NCI-H1436 treated with DMSO at 0.1 percent for 48 hours (cell line): Measurements from ENCODE around the gene ABCC4.
A peak's percentile ranks its signal among the peaks of the same experiment; 100 is the strongest.
"Not testable (repeated sequence)": the region's sequence is repeated elsewhere in the genome, so short reads cannot be mapped to it uniquely, and the experiment has no call there.

Source experiments
- DNase-seq: peaks from one replicate; lab custom pipeline; 2025; lab: John Stamatoyannopoulos, UW

Gene ABCC4

GRCh38 chr13:95195146-95195545, 106.1 kb downstream of the ABCC4 start:
- no peak for DNase-seq

DNA sequence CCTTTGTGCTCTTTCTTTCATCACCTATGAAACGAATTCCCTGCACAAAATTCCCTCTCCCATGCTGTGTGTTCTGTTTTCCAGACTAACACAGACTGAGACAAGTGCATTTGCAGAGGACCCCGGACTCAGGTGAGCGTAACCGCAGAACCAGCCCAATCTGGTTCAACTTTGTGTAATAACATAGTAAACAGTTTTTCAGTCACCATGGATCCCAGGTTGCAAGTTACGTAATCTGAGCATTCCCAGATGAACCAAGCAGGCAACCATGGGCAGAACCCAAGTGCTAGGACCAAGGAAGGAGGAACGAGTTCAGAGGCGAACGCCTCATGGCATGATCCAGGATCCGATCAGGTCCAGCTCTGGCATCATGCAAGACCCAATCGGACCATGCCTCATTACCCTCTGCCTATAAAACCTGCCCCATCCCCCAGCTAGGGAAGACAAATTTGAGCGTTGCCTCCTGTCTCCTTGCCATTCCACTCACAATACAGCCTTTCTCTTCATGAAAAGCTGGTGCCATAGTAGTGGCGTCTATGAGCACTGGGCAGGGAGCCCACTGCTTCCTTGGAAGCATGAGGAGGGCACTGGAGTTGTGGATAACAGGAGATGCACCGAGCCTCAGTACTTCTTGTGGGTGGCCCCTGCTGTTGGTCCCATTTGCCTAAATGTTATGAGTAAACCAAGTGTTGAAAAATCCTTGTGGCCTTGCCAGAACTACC, 107.6 kb downstream of the ABCC4 start:
- DNase-seq, result no peak

DNA sequence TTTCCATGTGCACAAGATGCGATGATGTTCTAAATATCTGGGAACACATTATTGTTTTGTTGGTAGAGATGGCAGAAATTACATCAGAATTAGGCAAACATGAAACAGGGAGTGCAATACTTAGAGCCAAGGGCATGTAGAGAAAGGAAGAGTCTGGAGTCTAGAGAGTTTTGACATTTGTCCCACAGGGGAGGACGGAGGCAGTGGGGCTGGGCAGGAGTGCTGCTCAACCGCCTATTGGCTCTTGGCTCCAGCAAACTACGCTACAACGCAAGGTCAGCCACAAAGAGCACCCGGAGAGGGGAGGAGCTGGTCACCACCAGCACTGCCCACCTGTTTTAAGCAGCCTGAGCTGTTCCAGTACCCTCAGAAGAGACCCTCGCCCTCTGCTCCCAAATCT, 108.3 kb downstream of the ABCC4 start:
- DNase-seq, result no peak

DNA sequence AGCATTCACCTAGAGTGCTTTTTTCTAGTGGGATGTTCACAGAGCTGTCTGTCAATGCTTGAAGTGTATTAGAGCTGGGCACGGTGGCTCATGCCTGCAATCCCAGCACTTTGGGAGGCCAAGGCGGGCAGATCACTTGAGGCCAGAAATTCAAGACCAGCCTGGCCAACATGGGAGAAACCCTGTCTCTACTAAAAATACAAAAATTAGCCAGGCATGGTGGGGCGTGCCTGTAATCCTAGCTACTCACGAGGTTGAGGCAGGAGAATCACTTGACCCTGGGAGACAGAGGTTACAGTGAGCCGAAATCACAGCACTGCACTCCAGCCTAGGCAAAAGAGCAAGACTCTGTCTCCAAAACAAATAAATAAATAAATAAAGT, 108.7 kb downstream of the ABCC4 start:
- DNase-seq, result not testable (repeated sequence)

- DNase-seq, result no peak
Observed at GRCh38 chr13:95191821-95192563, 109.3 kb downstream of the ABCC4 start.

DNA sequence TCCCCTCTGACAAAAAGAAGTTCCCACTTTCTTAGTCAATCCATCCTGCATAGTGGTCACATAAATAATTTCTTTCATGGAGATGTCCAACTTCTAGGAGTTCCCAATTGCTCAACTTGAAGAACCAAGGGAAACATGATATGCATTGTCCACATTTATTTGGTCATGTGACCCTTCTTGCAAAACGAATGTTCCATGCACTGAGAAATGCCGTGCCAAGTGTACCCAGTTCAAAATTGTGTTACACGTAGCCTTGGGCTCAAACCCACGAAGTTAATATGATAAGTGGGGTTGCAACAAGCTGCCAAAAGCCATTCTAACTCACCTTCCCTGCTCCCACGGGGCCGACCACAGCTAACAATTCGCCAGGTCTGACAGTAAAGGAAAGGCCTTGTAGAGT, 113.1 kb downstream of the ABCC4 start:
- DNase-seq, result no peak

DNA sequence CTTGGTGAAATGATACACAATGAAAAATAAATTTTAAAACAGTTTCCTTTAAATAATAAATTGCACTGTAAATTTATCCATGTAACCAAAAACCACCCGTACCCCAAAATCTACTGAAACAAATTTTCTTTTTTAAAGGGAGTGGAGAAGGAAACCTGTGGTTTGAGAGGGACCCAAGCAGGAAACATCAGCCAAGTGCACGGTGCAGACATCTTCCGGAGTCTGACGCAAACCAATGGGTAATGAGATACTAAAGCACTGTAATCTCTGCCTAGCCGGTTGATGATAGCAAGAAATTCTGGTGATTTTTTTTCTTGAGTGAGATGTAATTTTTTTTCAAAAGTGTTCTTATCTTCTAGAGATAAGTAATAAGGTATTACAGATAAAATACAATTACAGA, 115.4 kb downstream of the ABCC4 start:
- no peak for DNase-seq

DNA sequence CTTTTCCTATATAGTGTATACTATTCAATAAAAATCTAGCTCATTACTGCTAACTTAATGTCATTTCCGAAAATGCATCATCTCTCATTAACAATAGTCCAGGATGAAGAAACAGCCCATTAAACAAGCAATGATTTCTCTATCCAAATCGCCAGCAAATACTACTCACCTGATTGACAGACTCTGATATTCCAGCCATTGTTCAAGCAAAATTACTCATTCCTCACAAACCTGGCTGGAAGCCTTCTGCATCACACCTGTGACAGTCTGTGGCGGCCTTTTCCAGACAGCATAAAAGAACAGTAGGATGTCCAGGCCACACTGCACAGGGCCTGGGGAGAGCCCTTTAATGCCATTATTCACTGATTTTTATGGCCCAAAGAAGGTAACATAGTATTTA, 115.9 kb downstream of the ABCC4 start:
- no peak for DNase-seq

- no peak for DNase-seq
Observed at GRCh38 chr13:95184317-95184716, 116.9 kb downstream of the ABCC4 start.

GRCh38 chr13:95182570-95183265, 118.5 kb downstream of the ABCC4 start:
- DNase-seq, result no peak

GRCh38 chr13:95181586-95181985, 119.7 kb downstream of the ABCC4 start:
- DNase-seq, result no peak

DNA sequence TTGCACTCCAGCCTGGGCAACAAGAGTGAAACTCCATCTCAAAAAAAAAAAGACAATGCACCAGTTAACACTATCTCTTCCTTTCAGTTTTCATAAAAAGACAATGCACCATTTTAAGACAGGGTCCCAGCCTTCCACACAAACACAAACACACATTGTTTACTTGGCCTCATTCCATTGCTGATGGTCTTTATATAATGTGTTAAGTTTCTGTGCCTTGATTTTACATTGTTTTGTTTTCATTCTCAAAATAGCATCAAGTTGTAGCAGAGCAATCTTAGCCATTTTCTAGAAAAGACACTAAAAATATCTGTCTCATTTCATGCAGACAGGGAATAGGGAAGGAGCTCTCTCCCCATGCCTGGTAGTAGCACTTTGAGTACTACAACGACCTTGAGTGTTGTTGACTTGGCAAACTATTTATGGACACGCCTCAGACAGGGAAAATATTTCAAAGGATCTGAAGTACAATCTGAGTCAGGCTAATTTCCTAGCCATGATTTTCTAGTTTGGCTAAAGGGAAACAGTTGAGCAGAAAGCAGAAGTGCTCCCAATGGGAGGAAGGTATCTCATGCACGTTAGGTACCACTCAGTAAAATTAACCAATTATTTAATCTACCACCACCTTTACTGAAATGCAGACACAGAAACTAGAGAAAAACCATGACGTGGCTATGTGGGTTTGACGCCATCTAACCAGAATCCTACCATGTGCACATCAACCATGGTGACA, 120.6 kb downstream of the ABCC4 start:
- no peak for DNase-seq

GRCh38 chr13:95176611-95177259, 124.5 kb downstream of the ABCC4 start:
- no peak for DNase-seq

GRCh38 chr13:95174517-95174916, 126.7 kb downstream of the ABCC4 start:
- no peak for DNase-seq

DNA sequence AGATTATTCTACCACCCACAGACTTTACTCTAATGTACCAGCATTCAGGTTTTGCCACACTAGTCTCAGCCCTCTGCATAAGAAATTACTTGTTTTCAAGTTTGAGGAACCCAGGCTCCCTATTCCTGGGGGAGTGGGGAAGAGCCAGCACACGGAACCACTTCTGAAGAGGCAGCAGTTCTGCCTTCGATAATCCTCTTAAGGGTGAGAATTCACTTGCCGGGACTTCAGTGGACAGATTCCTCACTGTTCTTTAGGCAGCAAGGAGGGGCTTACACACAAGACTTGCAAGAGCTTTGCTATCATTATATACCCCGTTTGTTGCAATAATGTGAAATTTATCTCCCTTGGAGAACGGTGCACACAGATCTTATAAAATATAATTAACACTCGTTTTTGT, 133.1 kb downstream of the ABCC4 start:
- DNase-seq, result no peak

- not testable (repeated sequence) for DNase-seq
Observed at GRCh38 chr13:95167003-95167402, 134.2 kb downstream of the ABCC4 start.

GRCh38 chr13:95164830-95165229, 136.4 kb downstream of the ABCC4 start:
- no peak for DNase-seq

DNA sequence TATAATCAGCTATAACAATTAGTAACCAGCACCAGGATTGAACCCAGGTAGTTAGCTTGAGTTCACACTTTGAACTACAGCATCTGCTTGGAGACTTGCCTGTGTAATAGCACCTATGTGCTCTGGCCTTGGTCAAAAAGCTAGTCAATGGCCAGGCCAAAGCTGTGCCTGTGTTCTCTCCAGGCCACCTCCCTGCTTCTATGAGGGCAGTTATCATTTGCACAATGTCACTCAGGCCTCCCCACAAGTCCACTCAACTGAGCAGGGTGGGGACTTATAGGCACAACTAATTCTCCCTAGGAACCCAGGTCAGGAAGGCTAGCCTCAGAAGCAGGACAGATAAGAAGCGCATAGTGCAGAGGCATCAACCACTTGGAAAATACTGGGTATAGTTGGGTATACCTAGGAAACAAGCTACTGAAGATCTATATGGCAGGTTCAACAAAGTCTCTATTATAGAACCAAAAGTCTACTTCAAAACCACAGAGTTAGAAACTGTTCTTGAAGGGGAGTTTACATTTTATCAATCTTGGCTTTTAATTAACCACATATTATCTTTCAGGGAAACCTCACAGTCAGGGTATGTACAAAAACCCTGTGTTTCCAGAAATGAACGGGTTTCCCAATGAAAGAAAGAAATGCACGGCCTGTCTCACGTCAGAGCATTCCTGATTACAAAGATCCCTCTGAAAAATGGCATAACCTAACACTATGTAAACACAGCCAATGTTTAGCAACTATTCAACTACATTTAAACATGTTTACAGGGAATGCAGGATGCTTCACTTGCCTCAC, 140.9 kb downstream of the ABCC4 start:
- DNase-seq, result no peak

DNA sequence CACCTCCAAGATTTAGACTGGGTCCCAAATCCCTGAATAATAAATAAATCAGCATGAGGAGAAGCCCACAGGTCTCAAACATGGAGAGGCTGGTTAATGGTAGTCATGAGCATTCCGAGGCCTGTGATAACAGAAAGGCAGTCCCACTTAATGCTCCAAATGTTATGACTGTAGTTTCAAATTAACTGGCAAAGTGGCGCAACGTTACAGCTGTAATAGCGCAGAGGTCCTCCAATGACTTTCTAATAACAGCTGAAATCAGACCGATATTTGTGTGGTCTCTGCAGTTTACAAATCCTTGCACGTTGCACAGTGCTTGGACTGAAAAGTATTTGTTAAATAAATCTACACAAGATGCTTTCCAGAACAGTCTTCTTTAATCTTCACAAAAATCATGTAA, 141.8 kb downstream of the ABCC4 start:
- DNase-seq, result no peak

DNA sequence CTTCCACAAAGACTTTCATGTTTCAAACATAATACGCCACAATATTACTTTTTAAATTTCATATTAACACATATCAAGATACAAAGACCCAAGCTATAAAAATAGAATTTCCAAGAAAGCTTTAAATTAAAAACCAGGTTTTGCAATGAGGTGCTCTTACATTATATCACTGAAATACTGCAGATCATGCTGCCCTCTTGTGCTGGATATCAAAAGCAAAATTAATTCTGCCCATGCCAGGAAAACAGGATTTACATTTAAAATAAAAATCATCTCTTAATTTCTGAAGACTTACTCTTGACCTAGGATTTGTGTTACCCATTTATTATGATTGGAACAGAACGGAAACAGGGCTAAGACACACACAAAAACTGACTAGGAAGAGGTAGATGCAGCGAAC, 145.0 kb downstream of the ABCC4 start:
- DNase-seq, result no peak

- peak; percentile 21 for DNase-seq
Observed at GRCh38 chr13:95155504-95155903, 145.7 kb downstream of the ABCC4 start.
